Right cardiac atrium (tissue), 5 donors: ENCODE results near the gene SCAND1. TPM values are rescaled to one million over a fixed set of nuclear protein-coding genes. Genes with fewer than 3 reads are reported as not detected.

ENCODE experiments used
- ATAC-seq, 2 donors: fragments of 200-7000 bp; cut with Tn5 transposase; one replicate each; pipeline versions ENCODE4 v1.8.0 to v1.9.1; 2020; ENCODE audit warnings: moderate library complexity in 2 of 2, mild to moderate bottlenecking in 1 of 2
- DNase-seq, 3 donors: peaks; one replicate each; pipeline ENCODE4 v3.0.0-alpha.2; 2020
- H3K27ac ChIP-seq: one replicate; pipeline ENCODE4 v1.5.1; 2013; ENCODE audit warnings: mild to moderate bottlenecking, low read length, control low read depth, moderate library complexity
- H3K27me3 ChIP-seq: one replicate; pipeline ENCODE4 v1.6.1; 2013; ENCODE audit not compliant: control insufficient read depth, insufficient read depth
- H3K4me1 ChIP-seq: one replicate; pipeline ENCODE4 v1.6.1; 2013; ENCODE audit warnings: low read length; ENCODE audit not compliant: control insufficient read depth, insufficient read depth
- H3K4me3 ChIP-seq: one replicate; pipeline ENCODE4 v1.5.1; 2013; ENCODE audit warnings: low read length, control low read depth
- H3K9me3 ChIP-seq: one replicate; pipeline ENCODE4 v1.6.1; 2013; ENCODE audit warnings: low read length; ENCODE audit not compliant: control insufficient read depth
- WGBS: extraction: QIAGEN DNeasy Blood & Tissue Kit; methylation state at CpG from one replicate; pipeline ENCODE4 v1.1.7; 2013; 5-methylcytosine and 5-hydroxymethylcytosine counted together
- intact Hi-C, 4 donors: fragments of 100-400 bp; cut with DNase I; formaldehyde crosslinking; loops; one replicate each; pipeline versions ENCODE4 v1.11.0 to v1.14.0; 2022 to 2023
- polyA plus RNA-seq: library from polyadenylated mRNA; stranded (reverse); fragments of 200-250 nt; gene quantifications from one replicate; pipeline ENCODE4 v1.2.3, GENCODE V29; 2013
- total RNA-seq, 4 donors: library from RNA; stranded (reverse); fragmentation: NEBNext Ultra II Directional; extraction: Animal tissue kit (Norgen Biotek cat#: 25700); gene quantifications; one replicate each; pipeline ENCODE4 v1.2.1, GENCODE V29; 2021
- donor health status: healthy with polysubstance abuse.
- donor health status: DM: no; HTN: yes; CAD: no.
- donor health status: DM: no; HTN: no; CAD: no.
- donor health status: DM: no; HTN: yes; CAD: no; lungs with severe emphysema.
- donor health status: DM: yes; HTN: yes; CAD: no.

Gene SCAND1
- total and polyA plus RNA-seq, 5 donors: 42.0 to 102 (median 44.6) TPM

DNA sequence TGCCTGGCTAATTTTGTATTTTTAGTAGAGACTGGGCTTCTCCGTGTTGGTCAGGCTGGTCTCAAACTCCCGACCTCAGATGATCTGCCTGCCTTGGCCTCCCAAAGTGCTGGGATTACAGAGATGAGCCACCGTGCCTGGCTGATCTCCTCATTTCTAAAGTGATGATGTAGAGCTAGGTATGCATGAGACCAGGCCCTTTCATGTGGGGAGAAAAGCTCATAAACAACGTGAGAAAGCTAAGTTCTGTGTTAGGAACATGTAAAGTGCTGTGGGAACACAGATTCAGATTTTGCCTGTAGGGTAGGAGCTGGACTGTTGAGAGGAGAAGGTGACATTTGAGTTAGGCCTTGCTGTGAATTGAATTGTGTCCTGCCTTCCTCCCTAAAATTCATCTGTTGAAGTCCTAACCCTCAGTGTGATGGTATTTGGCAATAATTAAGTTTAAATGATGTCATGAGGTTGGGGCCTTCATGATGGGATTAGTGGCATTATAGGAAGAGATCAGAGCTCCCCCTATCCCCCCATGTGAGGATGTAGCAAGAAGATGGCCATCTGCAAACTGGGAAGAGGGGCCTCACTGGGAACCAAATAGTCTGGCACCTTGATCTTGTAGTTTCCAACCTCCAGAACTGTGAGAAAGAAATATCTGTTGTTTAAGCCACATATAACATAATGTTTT is 49.2 kb downstream of the SCAND1 start:
- WGBS: 96% methylated on average over 4 of the region's 4 CpGs
- no peak overlapping the region for H3K27ac ChIP-seq
- intact Hi-C loops: no loop called here
- ATAC-seq (no peak), DNase-seq (no peak)
- no peaks in the 10 kb centered on the region for H3K27me3 ChIP-seq
- no peaks in the 10 kb centered on the region for H3K9me3 ChIP-seq
- H3K4me1 ChIP-seq: peaks cover 17% of the 10 kb centered on the region
- H3K4me3 ChIP-seq: no peak overlapping the region

DNA sequence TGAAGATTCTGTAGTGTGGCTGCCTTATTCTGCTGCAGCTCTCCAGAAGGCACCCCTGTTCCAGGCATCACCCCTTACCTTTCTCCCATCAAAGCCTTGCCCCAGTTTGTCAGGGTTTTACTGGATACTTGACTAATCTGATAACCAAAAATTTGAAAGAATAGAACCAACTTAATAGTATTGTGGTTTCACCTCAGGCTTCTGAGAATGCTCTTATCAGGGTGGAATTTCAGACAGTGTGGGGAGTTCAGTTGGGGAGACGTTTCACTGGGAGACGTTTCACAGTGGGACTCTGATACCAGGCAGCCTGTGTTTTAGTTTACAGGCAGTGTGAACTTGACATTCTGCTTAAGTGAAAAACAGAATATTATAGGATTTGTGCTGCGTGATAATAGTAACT is 50.5 kb downstream of the SCAND1 start:
- no peak overlapping the region for H3K4me3 ChIP-seq
- intact Hi-C loops: no loop called here
- WGBS: 68% methylated on average over 3 of the region's 3 CpGs
- ATAC-seq: no peak
- no peak overlapping the region for H3K27ac ChIP-seq
- H3K9me3 ChIP-seq: no peaks in the 10 kb centered on the region
- DNase-seq: no peak
- H3K4me1 ChIP-seq: peaks cover 17% of the 10 kb centered on the region
- H3K27me3 ChIP-seq: no peaks in the 10 kb centered on the region

Other genes with a start within 250 kb of the SCAND1 start
- 100 to 1,000 TPM; 163 to 173 (median 167) TPM for gene RBM39, start 212.2 kb downstream of the SCAND1 start, total RNA-seq
- gene RBM39, start 212.2 kb downstream of the SCAND1 start, polyA plus RNA-seq: 143 TPM
- gene PHF20, start 182.5 kb downstream of the SCAND1 start, total RNA-seq: 10 to 100 TPM; 44.6 to 56.8 (median 55.6) TPM
- 38.5 TPM for gene PHF20, start 182.5 kb downstream of the SCAND1 start, polyA plus RNA-seq
- 1 to 10 TPM; 3.4 to 4.0 (median 3.8) TPM for gene CNBD2, start 14.1 kb upstream of the SCAND1 start, total RNA-seq
- 6.0 TPM for gene CNBD2, start 14.1 kb upstream of the SCAND1 start, polyA plus RNA-seq
- gene EPB41L1, start 200.2 kb upstream of the SCAND1 start, total RNA-seq: 10 to 100 TPM; 21.9 to 33.8 (median 28.8) TPM
- gene EPB41L1, start 200.2 kb upstream of the SCAND1 start, polyA plus RNA-seq: 12.1 TPM